ENCODE measurements around the gene AGBL4.
A peak's percentile ranks its signal among the peaks of the same experiment; 100 is the strongest.
"Not testable (repeated sequence)": the region's sequence is repeated elsewhere in the genome, so short reads cannot be mapped to it uniquely, and the experiment has no call there.

Gene AGBL4

GRCh38 chr1:49298304-49298703 lies 725.5 kb downstream of the AGBL4 start:
- Histone ChIP-seq H3K9ac (ENCODE audit: insufficient read length) (no peak overlapping the region), H3K36me3 (ENCODE audit: insufficient read depth, low read length) (no peaks in the 10 kb centered on the region), H3K9me3 (ENCODE audit: low read depth, low read length) (no peaks in the 10 kb centered on the region), H3K4me3 (peak overlapping the region; percentile 54), H3K27ac (peak overlapping the region; percentile 67; the same call in 1 of the 2 replicates)
- no peak for TF ChIP-seq EZH2 (IDR thresholded peaks at IDR 0.05)
- peak; percentile 84 for TF ChIP-seq FOXP2 (optimal IDR thresholded peaks at IDR 0.05; ENCODE audit: control extremely low read depth, extremely low read length, insufficient read depth)
- TF ChIP-seq POLR2AphosphoS5 (IDR thresholded peaks at IDR 0.05; ENCODE audit: borderline replicate concordance, low read depth, low read length), result no peak
- peak; percentile 59 for DNase-seq (ENCODE audit: low read depth, low spot score)

- Histone ChIP-seq H3K9me3 (ENCODE audit: low read depth, low read length) (no peaks in the 10 kb centered on the region), H3K36me3 (ENCODE audit: insufficient read depth, low read length) (no peaks in the 10 kb centered on the region), H3K9ac (ENCODE audit: insufficient read length) (no peak overlapping the region), H3K27ac (peak overlapping the region; percentile 67; the same call in 1 of the 2 replicates), H3K4me3 (peak overlapping the region; percentile 54)
- peak; percentile 28 for DNase-seq (ENCODE audit: low read depth, low spot score)
- TF ChIP-seq POLR2AphosphoS5 (IDR thresholded peaks at IDR 0.05; ENCODE audit: borderline replicate concordance, low read depth, low read length) (peak; percentile 33; the same call in 1 of the 2 replicates), FOXP2 (optimal IDR thresholded peaks at IDR 0.05; ENCODE audit: control extremely low read depth, extremely low read length, insufficient read depth) (no peak)
Observed at GRCh38 chr1:49297783-49298182, 726.0 kb downstream of the AGBL4 start.

GRCh38 chr1:49294539-49294938 lies 729.2 kb downstream of the AGBL4 start:
- Histone ChIP-seq H3K9me3 (ENCODE audit: low read depth, low read length) (no peaks in the 10 kb centered on the region), H3K9ac (ENCODE audit: insufficient read length) (no peak overlapping the region), H3K27ac (no peak overlapping the region), H3K4me3 (no peak overlapping the region), H3K36me3 (ENCODE audit: insufficient read depth, low read length) (no peaks in the 10 kb centered on the region)
- DNase-seq (ENCODE audit: low read depth, low spot score), result no peak
- TF ChIP-seq POLR2AphosphoS5 (IDR thresholded peaks at IDR 0.05; ENCODE audit: borderline replicate concordance, low read depth, low read length) (no peak), FOXP2 (optimal IDR thresholded peaks at IDR 0.05; ENCODE audit: control extremely low read depth, extremely low read length, insufficient read depth) (no peak), EZH2 (IDR thresholded peaks at IDR 0.05) (no peak)

DNA sequence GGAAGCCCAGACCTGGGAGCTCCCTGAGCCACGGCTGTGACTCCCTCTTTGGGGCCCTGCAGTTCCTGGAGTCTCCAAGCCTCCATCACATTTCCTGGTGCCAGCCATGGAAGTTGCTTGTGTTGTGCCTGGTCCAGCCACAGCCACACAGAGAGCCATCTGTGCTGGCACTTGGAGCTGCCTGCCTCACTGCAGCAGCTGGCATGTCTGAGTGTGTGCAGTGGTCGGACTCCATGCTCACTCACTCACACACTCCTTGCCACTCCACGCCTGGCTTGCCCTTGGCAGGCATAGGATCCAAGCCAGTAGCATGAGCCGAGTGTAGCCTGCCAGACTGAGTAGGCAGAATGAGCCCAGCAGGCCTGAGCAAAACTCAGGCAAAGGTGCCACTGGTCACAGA lies 730.7 kb downstream of the AGBL4 start:
- Histone ChIP-seq H3K9ac (ENCODE audit: insufficient read length) (no peak overlapping the region), H3K27ac (no peak overlapping the region)
- no peak for TF ChIP-seq EZH2 (IDR thresholded peaks at IDR 0.05)
- TF ChIP-seq POLR2AphosphoS5 (IDR thresholded peaks at IDR 0.05; ENCODE audit: borderline replicate concordance, low read depth, low read length), result no peak

GRCh38 chr1:49257211-49258049 lies 766.3 kb downstream of the AGBL4 start:
- not testable (repeated sequence) for H3K36me3 ChIP-seq (ENCODE audit: insufficient read depth, low read length); H3K27ac ChIP-seq; H3K4me3 ChIP-seq; DNase-seq (ENCODE audit: low read depth, low spot score); H3K9ac ChIP-seq (ENCODE audit: insufficient read length); H3K9me3 ChIP-seq (ENCODE audit: low read depth, low read length)

More for the DNA sequence above, 730.7 kb downstream of the AGBL4 start:
- Histone ChIP-seq H3K4me3 (no peak overlapping the region), H3K36me3 (ENCODE audit: insufficient read depth, low read length) (no peaks in the 10 kb centered on the region), H3K9me3 (ENCODE audit: low read depth, low read length) (no peaks in the 10 kb centered on the region)
- DNase-seq (ENCODE audit: low read depth, low spot score), result no peak

DNA sequence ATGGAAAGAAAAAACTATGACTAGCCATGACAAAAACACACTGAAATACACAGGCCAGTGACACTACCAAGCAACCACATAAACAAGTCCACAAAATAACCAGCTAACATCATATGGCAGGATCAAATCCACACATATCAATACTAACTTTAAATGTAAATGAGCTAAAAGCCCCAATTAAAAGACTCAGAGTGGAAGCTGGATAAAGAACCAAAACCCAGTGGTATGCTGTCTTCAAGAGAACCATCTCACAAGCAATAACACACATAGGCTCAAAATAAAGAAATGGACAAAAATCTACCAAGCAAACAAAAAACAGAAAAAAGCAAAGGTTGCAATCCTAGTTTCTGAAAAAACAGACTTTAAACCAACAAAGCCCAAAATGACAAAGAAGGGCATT lies 770.8 kb downstream of the AGBL4 start:
- Histone ChIP-seq H3K36me3 (ENCODE audit: insufficient read depth, low read length) (no peaks in the 10 kb centered on the region), H3K27ac (no peak overlapping the region), H3K9ac (ENCODE audit: insufficient read length) (no peak overlapping the region), H3K9me3 (ENCODE audit: low read depth, low read length) (no peaks in the 10 kb centered on the region; the same call in 1 of the 2 replicates), H3K4me3 (no peak overlapping the region)
- TF ChIP-seq POLR2AphosphoS5 (IDR thresholded peaks at IDR 0.05; ENCODE audit: borderline replicate concordance, low read depth, low read length) (no peak), FOXP2 (optimal IDR thresholded peaks at IDR 0.05; ENCODE audit: control extremely low read depth, extremely low read length, insufficient read depth) (no peak), EZH2 (IDR thresholded peaks at IDR 0.05) (no peak)
- no peak for DNase-seq (ENCODE audit: low read depth, low spot score)

DNA sequence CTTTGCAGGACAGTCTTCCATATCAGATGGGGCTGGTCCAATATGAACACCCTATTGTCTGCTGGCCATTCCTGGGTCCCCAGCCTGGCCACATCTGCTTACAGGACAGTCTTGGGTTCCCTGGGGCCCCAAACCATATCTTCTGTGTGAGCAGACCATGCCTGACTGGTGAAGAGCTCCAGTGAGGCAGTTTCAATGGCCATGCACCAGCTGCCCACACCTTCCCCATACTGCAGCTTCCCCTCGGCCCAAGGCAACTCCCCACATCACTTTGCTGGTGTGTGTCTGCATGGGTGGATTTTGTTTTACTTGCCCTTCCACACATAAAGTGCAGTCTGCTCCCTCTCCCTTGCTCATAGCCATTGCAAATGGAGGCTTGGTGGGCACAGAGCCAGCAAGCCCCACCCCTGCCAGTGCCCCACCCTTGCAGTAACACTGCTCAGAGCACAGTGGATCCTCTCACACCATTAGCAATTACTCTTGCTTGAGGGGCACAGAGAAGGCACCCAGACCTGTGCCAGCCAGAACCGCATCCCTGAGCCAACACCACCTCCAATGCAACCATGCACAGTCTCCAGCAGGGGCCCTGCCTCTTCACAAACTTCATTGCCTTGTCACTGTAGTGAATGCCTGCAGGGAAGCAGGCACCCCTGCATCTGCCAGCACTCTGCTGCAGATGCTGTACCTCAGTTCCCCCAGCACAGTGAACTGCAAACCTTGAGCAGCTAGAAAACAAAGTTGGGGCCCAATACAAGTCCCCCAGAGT lies 772.6 kb downstream of the AGBL4 start:
- Histone ChIP-seq H3K4me3 (no peak overlapping the region), H3K27ac (no peak overlapping the region), H3K36me3 (ENCODE audit: insufficient read depth, low read length) (no peaks in the 10 kb centered on the region), H3K9me3 (ENCODE audit: low read depth, low read length) (no peaks in the 10 kb centered on the region; the same call in 1 of the 2 replicates), H3K9ac (ENCODE audit: insufficient read length) (no peak overlapping the region)
- no peak for DNase-seq (ENCODE audit: low read depth, low spot score)
- TF ChIP-seq POLR2AphosphoS5 (IDR thresholded peaks at IDR 0.05; ENCODE audit: borderline replicate concordance, low read depth, low read length), result no peak
- no peak for TF ChIP-seq FOXP2 (optimal IDR thresholded peaks at IDR 0.05; ENCODE audit: control extremely low read depth, extremely low read length, insufficient read depth)
- TF ChIP-seq EZH2 (IDR thresholded peaks at IDR 0.05), result no peak

- H3K4me3 ChIP-seq, result no peak overlapping the region
- DNase-seq (ENCODE audit: low read depth, low spot score), result no peak
- TF ChIP-seq POLR2AphosphoS5 (IDR thresholded peaks at IDR 0.05; ENCODE audit: borderline replicate concordance, low read depth, low read length) (no peak), FOXP2 (optimal IDR thresholded peaks at IDR 0.05; ENCODE audit: control extremely low read depth, extremely low read length, insufficient read depth) (no peak), EZH2 (IDR thresholded peaks at IDR 0.05) (no peak)
- H3K36me3 ChIP-seq (ENCODE audit: insufficient read depth, low read length), result no peaks in the 10 kb centered on the region
- no peak overlapping the region for H3K27ac ChIP-seq
- no peaks in the 10 kb centered on the region for H3K9me3 ChIP-seq (ENCODE audit: low read depth, low read length)
- H3K9ac ChIP-seq (ENCODE audit: insufficient read length), result no peak overlapping the region
Observed at GRCh38 chr1:49240709-49241221, 783.0 kb downstream of the AGBL4 start.

Data from SK-N-MC (cell line).